MM.1S (cell line): ENCODE data around the gene CHKB.

ENCODE experiments used
- CTCF ChIP-seq: fragments of 300-600 bp; sonication (generic); IDR thresholded peaks from 2 replicates; pipeline ENCODE4 v1.5.1; 2016; ENCODE audit warnings: antibody characterized with exemption, low read length, mixed read lengths
- EZH2 ChIP-seq: fragments of 300-600 bp; sonication (generic); optimal IDR thresholded peaks from 2 replicates; pipeline ENCODE3; 2017; ENCODE audit warnings: low read depth, mild to moderate bottlenecking, antibody characterized with exemption, low read length, mixed read lengths

- no peak for TF ChIP-seq CTCF
- no peak for TF ChIP-seq EZH2
Measured at GRCh38 chr22:50600538-50600937, 17.9 kb upstream of the CHKB start, which contains the start of gene MAPK8IP2.
